Omental fat pad (tissue), 4 donors: ENCODE results near the gene PLEKHH3. TPM values are rescaled to one million over a fixed set of nuclear protein-coding genes. Genes with fewer than 3 reads are reported as not detected.
"Not testable (repeated sequence)": the region's sequence is repeated elsewhere in the genome, so short reads cannot be mapped to it uniquely, and the experiment has no call there.

Experiments used
- ATAC-seq: fragments of 150-250 bp; one replicate; pipeline ENCODE4 v1.9.1; 2016; ENCODE audit warnings: mild to moderate bottlenecking, moderate library complexity; ENCODE audit not compliant: low FRiP score
- DNase-seq: peaks from one replicate; pipeline ENCODE4 v3.0.0-alpha.2; 2019; ENCODE audit warnings: low spot score
- CTCF ChIP-seq, 3 donors: fragments of 450-650 bp; IDR thresholded peaks; one replicate each; pipeline ENCODE4 v1.5.1; 2016 to 2017; ENCODE audit warnings: antibody characterized with exemption in 3 of 3, mild to moderate bottlenecking in 3 of 3, moderate library complexity in 2 of 3
- total RNA-seq, 4 donors: library from RNA; depleted of rRNA; stranded (reverse); fragments of >200 nt; gene quantifications; one replicate each; pipeline ENCODE4 v1.1.0, GENCODE V29; 2016

Gene PLEKHH3
- total RNA-seq, 4 donors from 2014 or later, result 3.8 to 29.6 (median 12.1) TPM

GRCh38 chr17:42642336-42642735 lies 34.5 kb downstream of the PLEKHH3 start:
- TF ChIP-seq CTCF (IDR thresholded peaks at IDR 0.05), result no peak
- ATAC-seq (no peak), DNase-seq (no peak)

GRCh38 chr17:42640121-42640520 lies 36.7 kb downstream of the PLEKHH3 start:
- no peak for ATAC-seq
- no peak for DNase-seq
- no peak for TF ChIP-seq CTCF (IDR thresholded peaks at IDR 0.05)

- ATAC-seq (no peak), DNase-seq (no peak)
- TF ChIP-seq CTCF (IDR thresholded peaks at IDR 0.05), result no peak
Measured at GRCh38 chr17:42639525-42640113, 37.2 kb downstream of the PLEKHH3 start.

GRCh38 chr17:42632949-42633444 lies 43.8 kb downstream of the PLEKHH3 start:
- DNase-seq (no peak), ATAC-seq (no peak)
- no peak for TF ChIP-seq CTCF (IDR thresholded peaks at IDR 0.05)

GRCh38 chr17:42629411-42630009 lies 47.3 kb downstream of the PLEKHH3 start:
- TF ChIP-seq CTCF (IDR thresholded peaks at IDR 0.05), result no peak
- no peak for ATAC-seq
- DNase-seq, result no peak

GRCh38 chr17:42627032-42627764 lies 49.6 kb downstream of the PLEKHH3 start:
- not testable (repeated sequence) for ATAC-seq

GRCh38 chr17:42623732-42624596 lies 52.8 kb downstream of the PLEKHH3 start:
- DNase-seq, result no peak
- ATAC-seq, result no peak
- no peak for TF ChIP-seq CTCF (IDR thresholded peaks at IDR 0.05)

More at GRCh38 chr17:42627032-42627764, 49.6 kb downstream of the PLEKHH3 start:
- not testable (repeated sequence) for DNase-seq
